Osteoblast (primary cell): ENCODE measurements around the gene PSMB5. TPM values are rescaled to one million over a fixed set of nuclear protein-coding genes. Genes with fewer than 3 reads are reported as not detected.

Source experiments
- DNase-seq: peaks from one replicate; pipeline ENCODE4 v3.0.0; 2011; ENCODE audit warnings: low spot score, mixed read lengths; ENCODE audit not compliant: insufficient read length; ENCODE audit errors: missing footprints
- H2AFZ ChIP-seq: 2 replicates; pipeline ENCODE4 v1.6.0; 2011; ENCODE audit warnings: mild to moderate bottlenecking, low read length
- H3K27ac ChIP-seq: 2 replicates; pipeline ENCODE4 v1.5.1; 2011; ENCODE audit warnings: mild to moderate bottlenecking, low read depth, low read length, moderate library complexity
- H3K27me3 ChIP-seq: 2 replicates; pipeline ENCODE4 v1.6.0; 2012; ENCODE audit warnings: mild to moderate bottlenecking, control low read depth, inconsistent platforms, low read length, moderate library complexity; ENCODE audit not compliant: insufficient read depth
- H3K36me3 ChIP-seq: 2 replicates; pipeline ENCODE4 v1.5.1; 2011; ENCODE audit warnings: mild to moderate bottlenecking, low read length, control low read depth, moderate library complexity; ENCODE audit not compliant: insufficient read depth
- H3K4me1 ChIP-seq: 2 replicates; pipeline ENCODE4 v1.5.1; 2011; ENCODE audit warnings: mild to moderate bottlenecking, low read length, control low read depth, moderate library complexity; ENCODE audit not compliant: insufficient read depth
- H3K4me2 ChIP-seq: 2 replicates; pipeline ENCODE4 v1.6.0; 2011; ENCODE audit warnings: mild to moderate bottlenecking, low read length; ENCODE audit not compliant: insufficient read depth
- H3K4me3 ChIP-seq: fragments of 200-600 bp; sonication (generic); 3 replicates; pipeline ENCODE4 v1.5.1; 2012; ENCODE audit warnings: mild to moderate bottlenecking, low read length, inconsistent platforms; ENCODE audit not compliant: insufficient read depth
- H3K79me2 ChIP-seq: 2 replicates; pipeline ENCODE4 v1.6.0; 2012; ENCODE audit warnings: mild to moderate bottlenecking, low read length, control low read depth, inconsistent platforms; ENCODE audit not compliant: insufficient read depth
- H3K9me3 ChIP-seq: 2 replicates; pipeline ENCODE4 v1.5.1; 2011; ENCODE audit warnings: low read depth, low read length, control low read depth
- H4K20me1 ChIP-seq: 2 replicates; pipeline ENCODE4 v1.6.0; 2012; ENCODE audit warnings: mild to moderate bottlenecking, low read length, control low read depth; ENCODE audit not compliant: insufficient read depth
- CTCF ChIP-seq: IDR thresholded peaks from 2 replicates; pipeline ENCODE4 v1.5.1; 2011; ENCODE audit warnings: mild to moderate bottlenecking, low read depth, low read length, moderate library complexity; ENCODE audit errors: extremely low read depth
- total RNA-seq: library from RNA; depleted of rRNA; stranded (reverse); fragments of >200 nt; gene quantifications from 2 replicates; pipeline ENCODE4 v1.2.3, GENCODE V29; 2012

Gene PSMB5
- total RNA-seq, 1 donor: 162 TPM

- Histone ChIP-seq H4K20me1 (peaks cover 26% of the 10 kb centered on the region), H3K79me2 (peaks cover 13% of the 10 kb centered on the region), H3K36me3 (peaks cover 47% of the 10 kb centered on the region), H3K27me3 (no peaks in the 10 kb centered on the region), H2AFZ (no peak overlapping the region), H3K4me3 (no peak overlapping the region), H3K27ac (no peak overlapping the region), H3K9me3 (no peaks in the 10 kb centered on the region), H3K4me2 (no peak overlapping the region), H3K4me1 (peaks cover 29% of the 10 kb centered on the region)
- TF ChIP-seq CTCF: no peak
- DNase-seq: peak; percentile 82
These were observed 24.2 kb upstream of the PSMB5 start for GRCh38 chr14:23058654-23059504.

- H3K27ac ChIP-seq: peak overlapping the region; percentile 7
- H2AFZ ChIP-seq: no peak overlapping the region
These were observed 23.3 kb upstream of the PSMB5 start for GRCh38 chr14:23057757-23058653.

GRCh38 chr14:23056956-23057756, 22.5 kb upstream of the PSMB5 start, which contains the start of gene CDH24:
TSS of gene CDH24 (minus strand) at chr14:23057520. CDS start at chr14:23055733, 1,787 bp downstream.
- peak; percentile 98 for DNase-seq
- no peak for TF ChIP-seq CTCF
- peaks cover 30% of the 10 kb centered on the region for H3K36me3 ChIP-seq
- no peaks in the 10 kb centered on the region for H3K27me3 ChIP-seq
- peak within 1 kb of the TSS; percentile 69 for H3K4me3 ChIP-seq
- peaks cover 6% of the 10 kb centered on the region for H3K79me2 ChIP-seq
- peak within 1 kb of the TSS; percentile 7 for H3K27ac ChIP-seq
- H3K4me1 ChIP-seq: peaks cover 22% of the 10 kb centered on the region
- H2AFZ ChIP-seq: peak within 1 kb of the TSS; percentile 39
- no peaks in the 10 kb centered on the region for H3K9me3 ChIP-seq
- peak within 1 kb of the TSS; percentile 93 for H3K4me2 ChIP-seq
- H4K20me1 ChIP-seq: peaks cover 19% of the 10 kb centered on the region

More at GRCh38 chr14:23057757-23058653, 23.3 kb upstream of the PSMB5 start:
- Histone ChIP-seq H3K4me2 (peak overlapping the region; percentile 93), H3K9me3 (no peaks in the 10 kb centered on the region), H4K20me1 (peaks cover 26% of the 10 kb centered on the region), H3K27me3 (no peaks in the 10 kb centered on the region), H3K4me3 (peak overlapping the region; percentile 69), H3K36me3 (peaks cover 38% of the 10 kb centered on the region), H3K4me1 (peaks cover 29% of the 10 kb centered on the region), H3K79me2 (peaks cover 11% of the 10 kb centered on the region)
- DNase-seq: peak; percentile 99
- TF ChIP-seq CTCF: peak; percentile 94
